OCI-LY1 (cell line): ENCODE results near the gene RSF1.

Experiments used
- CTCF ChIP-seq: fragments of 200-600 bp; sonication (generic), shearing (Covaris generic); IDR thresholded peaks from 2 replicates; pipeline ENCODE4 v1.5.1; 2017; ENCODE audit warnings: mild to moderate bottlenecking, antibody characterized with exemption, low read length, moderate library complexity, mixed read lengths
- EZH2 ChIP-seq: fragments of 200-600 bp; sonication (generic), shearing (Covaris generic); IDR thresholded peaks from 2 replicates; pipeline ENCODE4 v1.8.0; 2017; ENCODE audit warnings: borderline replicate concordance, mixed run types, mild to moderate bottlenecking, antibody characterized with exemption, low read length, moderate library complexity, mixed read lengths

- TF ChIP-seq CTCF (no peak), EZH2 (no peak)
Observed at GRCh38 chr11:77747381-77747969, 73.0 kb downstream of the RSF1 start.
